HCT116 (cell line): Measurements from ENCODE around the gene TAS2R10.

Experiments
- EZH2 ChIP-seq: fragments of 200-600 bp; sonication (generic); IDR thresholded peaks from 2 replicates; pipeline ENCODE4 v1.6.1; 2017; ENCODE audit warnings: antibody characterized with exemption, mixed run types
- JUND ChIP-seq: IDR thresholded peaks from 2 replicates; pipeline ENCODE4 v1.6.1; 2012
- POLR2A ChIP-seq: IDR thresholded peaks from 2 replicates; pipeline ENCODE4 v1.7.0; 2011; ENCODE audit warnings: borderline replicate concordance; ENCODE audit not compliant: insufficient read depth, insufficient read length; ENCODE audit errors: extremely low read depth
- TF ChIP-seq, protein P1 (sequence below), 3 experiments: fragments of 200-600 bp in 1 of 3; sonication (generic) in 1 of 3; IDR thresholded peaks in 2 of 3; conservative IDR thresholded peaks in 1 of 3; 2 replicates each; pipeline ENCODE4 v1.5.1; 2012 to 2017; ENCODE audit warnings: low read depth in 2 of 3, low read length in 2 of 3, antibody characterized with exemption in 1 of 3, borderline replicate concordance in 1 of 3, control low read depth in 1 of 3, mild to moderate bottlenecking in 1 of 3, mixed read lengths in 1 of 3, mixed run types in 1 of 3, moderate library complexity in 1 of 3; ENCODE audit not compliant: insufficient read depth in 1 of 3
- TF ChIP-seq, protein P2 (sequence below): IDR thresholded peaks from 2 replicates; pipeline ENCODE4 v1.6.1; 2012; ENCODE audit warnings: low read depth

DNA sequence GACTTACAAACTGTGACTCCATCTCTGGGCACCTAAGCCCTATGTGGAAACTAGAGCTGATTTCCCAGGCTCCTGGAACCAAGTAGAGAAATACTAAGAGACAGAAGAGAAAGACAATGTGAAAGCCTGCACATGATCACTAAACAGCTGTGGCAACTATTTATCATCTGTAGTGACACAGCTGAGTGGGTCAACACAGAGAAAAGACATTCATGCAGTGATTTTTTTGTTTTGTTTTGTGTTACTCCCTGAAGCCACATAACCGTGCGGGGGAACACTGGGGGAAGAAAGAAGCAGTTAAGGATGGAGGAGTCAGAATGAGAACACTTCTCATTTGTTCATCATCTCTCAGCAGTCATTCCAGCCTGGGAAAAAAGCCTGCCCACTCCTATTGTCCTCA is 21.6 kb upstream of the TAS2R10 start:
- TF ChIP-seq JUND (no peak), POLR2A (no peak), EZH2 (no peak)
- TF ChIP-seq, protein P1, sequence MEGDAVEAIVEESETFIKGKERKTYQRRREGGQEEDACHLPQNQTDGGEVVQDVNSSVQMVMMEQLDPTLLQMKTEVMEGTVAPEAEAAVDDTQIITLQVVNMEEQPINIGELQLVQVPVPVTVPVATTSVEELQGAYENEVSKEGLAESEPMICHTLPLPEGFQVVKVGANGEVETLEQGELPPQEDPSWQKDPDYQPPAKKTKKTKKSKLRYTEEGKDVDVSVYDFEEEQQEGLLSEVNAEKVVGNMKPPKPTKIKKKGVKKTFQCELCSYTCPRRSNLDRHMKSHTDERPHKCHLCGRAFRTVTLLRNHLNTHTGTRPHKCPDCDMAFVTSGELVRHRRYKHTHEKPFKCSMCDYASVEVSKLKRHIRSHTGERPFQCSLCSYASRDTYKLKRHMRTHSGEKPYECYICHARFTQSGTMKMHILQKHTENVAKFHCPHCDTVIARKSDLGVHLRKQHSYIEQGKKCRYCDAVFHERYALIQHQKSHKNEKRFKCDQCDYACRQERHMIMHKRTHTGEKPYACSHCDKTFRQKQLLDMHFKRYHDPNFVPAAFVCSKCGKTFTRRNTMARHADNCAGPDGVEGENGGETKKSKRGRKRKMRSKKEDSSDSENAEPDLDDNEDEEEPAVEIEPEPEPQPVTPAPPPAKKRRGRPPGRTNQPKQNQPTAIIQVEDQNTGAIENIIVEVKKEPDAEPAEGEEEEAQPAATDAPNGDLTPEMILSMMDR (IDR thresholded peaks at IDR 0.05 in 2 of 3, conservative IDR thresholded peaks at IDR 0.05 in 1 of 3; ENCODE audit: borderline replicate concordance in 1 of 3, insufficient read depth in 1 of 3, low read depth in 2 of 3, low read length in 2 of 3), result no peak
- TF ChIP-seq, protein P2, sequence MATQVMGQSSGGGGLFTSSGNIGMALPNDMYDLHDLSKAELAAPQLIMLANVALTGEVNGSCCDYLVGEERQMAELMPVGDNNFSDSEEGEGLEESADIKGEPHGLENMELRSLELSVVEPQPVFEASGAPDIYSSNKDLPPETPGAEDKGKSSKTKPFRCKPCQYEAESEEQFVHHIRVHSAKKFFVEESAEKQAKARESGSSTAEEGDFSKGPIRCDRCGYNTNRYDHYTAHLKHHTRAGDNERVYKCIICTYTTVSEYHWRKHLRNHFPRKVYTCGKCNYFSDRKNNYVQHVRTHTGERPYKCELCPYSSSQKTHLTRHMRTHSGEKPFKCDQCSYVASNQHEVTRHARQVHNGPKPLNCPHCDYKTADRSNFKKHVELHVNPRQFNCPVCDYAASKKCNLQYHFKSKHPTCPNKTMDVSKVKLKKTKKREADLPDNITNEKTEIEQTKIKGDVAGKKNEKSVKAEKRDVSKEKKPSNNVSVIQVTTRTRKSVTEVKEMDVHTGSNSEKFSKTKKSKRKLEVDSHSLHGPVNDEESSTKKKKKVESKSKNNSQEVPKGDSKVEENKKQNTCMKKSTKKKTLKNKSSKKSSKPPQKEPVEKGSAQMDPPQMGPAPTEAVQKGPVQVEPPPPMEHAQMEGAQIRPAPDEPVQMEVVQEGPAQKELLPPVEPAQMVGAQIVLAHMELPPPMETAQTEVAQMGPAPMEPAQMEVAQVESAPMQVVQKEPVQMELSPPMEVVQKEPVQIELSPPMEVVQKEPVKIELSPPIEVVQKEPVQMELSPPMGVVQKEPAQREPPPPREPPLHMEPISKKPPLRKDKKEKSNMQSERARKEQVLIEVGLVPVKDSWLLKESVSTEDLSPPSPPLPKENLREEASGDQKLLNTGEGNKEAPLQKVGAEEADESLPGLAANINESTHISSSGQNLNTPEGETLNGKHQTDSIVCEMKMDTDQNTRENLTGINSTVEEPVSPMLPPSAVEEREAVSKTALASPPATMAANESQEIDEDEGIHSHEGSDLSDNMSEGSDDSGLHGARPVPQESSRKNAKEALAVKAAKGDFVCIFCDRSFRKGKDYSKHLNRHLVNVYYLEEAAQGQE, result no peak
